ENCODE data around the gene CFAP251. TPM values are rescaled to one million over a fixed set of nuclear protein-coding genes. Genes with fewer than 3 reads are reported as not detected.

CFAP251 gene
- total and polyA plus RNA-seq, 2 of the 8 experiments (the other 6 are each of a cell fraction or from before 2014, with no cell fraction given): 1.8 to 2.9 TPM

- Histone ChIP-seq H3K36me3 (ENCODE audit: control insufficient read depth in 2 of 4, insufficient read depth in 4 of 4, low read length in 3 of 4) (peaks cover 6 to 32% (median 20%) of the 10 kb centered on the region in 4 experiments), H3K4me1 (replicated peaks in 1 of 4; ENCODE audit: control insufficient read depth in 3 of 4, insufficient read depth in 4 of 4, low read length in 3 of 4) (no peaks in the 10 kb centered on the region)
- CTCF ChIA-PET (ENCODE audit: partially characterized antibody): interaction anchor here (1.1 to 3.3 kb wide), 5 partner anchors 11 to 148 kb away, joined by 3 to 18 read pairs (median 5); no protein-coding TSS in a partner anchor
- TF ChIP-seq CHD1 (IDR thresholded peaks at IDR 0.05; ENCODE audit: low read depth, low read length): no peak
- no peak for TF ChIP-seq HDAC6 (IDR thresholded peaks at IDR 0.05; ENCODE audit: low read depth, low read length)
- TF ChIP-seq SAP30 (IDR thresholded peaks at IDR 0.05; ENCODE audit: insufficient read depth, insufficient replicate concordance, low read length): no peak
- TF ChIP-seq GTF2F1 (IDR thresholded peaks at IDR 0.05; ENCODE audit: borderline replicate concordance, low read depth, low read length): no peak
- no peak for TF ChIP-seq BRCA1 (IDR thresholded peaks at IDR 0.05; ENCODE audit: low read depth, low read length)
- TF ChIP-seq TEAD4 (IDR thresholded peaks at IDR 0.05; ENCODE audit: low read depth, low read length): no peak
- no peak for TF ChIP-seq CEBPB (IDR thresholded peaks at IDR 0.05; ENCODE audit: low read depth, low read length)
- no peak for TF ChIP-seq ZNF274 (IDR thresholded peaks at IDR 0.05; ENCODE audit: borderline replicate concordance, extremely low read depth, low read length)
- no peak for TF ChIP-seq BCL11A (IDR thresholded peaks at IDR 0.05; ENCODE audit: low read depth in 2 of 2, low read length in 2 of 2)
- TF ChIP-seq USF2 (IDR thresholded peaks at IDR 0.05; ENCODE audit: low read length): no peak
- TF ChIP-seq, protein P1, sequence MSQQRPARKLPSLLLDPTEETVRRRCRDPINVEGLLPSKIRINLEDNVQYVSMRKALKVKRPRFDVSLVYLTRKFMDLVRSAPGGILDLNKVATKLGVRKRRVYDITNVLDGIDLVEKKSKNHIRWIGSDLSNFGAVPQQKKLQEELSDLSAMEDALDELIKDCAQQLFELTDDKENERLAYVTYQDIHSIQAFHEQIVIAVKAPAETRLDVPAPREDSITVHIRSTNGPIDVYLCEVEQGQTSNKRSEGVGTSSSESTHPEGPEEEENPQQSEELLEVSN (IDR thresholded peaks at IDR 0.05): no peak
Observed at GRCh38 chr12:122042910-122043309, 124.5 kb downstream of the CFAP251 start.

More at GRCh38 chr12:122042910-122043309, 124.5 kb downstream of the CFAP251 start:
- no peak overlapping the region for H2BK20ac ChIP-seq (ENCODE audit: low read length)
- H3K23me2 ChIP-seq (ENCODE audit: low read depth, low read length): no peaks in the 10 kb centered on the region
- H4K91ac ChIP-seq (replicated peaks; ENCODE audit: insufficient read length, low read length): no peak overlapping the region
- H2BK120ac ChIP-seq (replicated peaks; ENCODE audit: low read depth, low read length): no peak overlapping the region
- H3K9ac ChIP-seq (replicated peaks in 1 of 4; ENCODE audit: extremely low read depth in 1 of 4, low read depth in 3 of 4, low read length in 3 of 4): no peak overlapping the region
- H3K79me2 ChIP-seq (ENCODE audit: control insufficient read depth in 1 of 2, insufficient read depth in 2 of 2, low read length in 2 of 2): no peaks in the 10 kb centered on the region
- no peak overlapping the region for H4K5ac ChIP-seq (ENCODE audit: insufficient read length, low read depth, low read length)
- 90% methylated on average over 11 of the region's 11 CpGs; no CpG with 5 or more reads in 1 of the 2 experiments for WGBS, 2 experiments (ENCODE audit: extremely low coverage in 1 of 2, insufficient coverage in 1 of 2, insufficient read length in 1 of 2, insufficient replicate concordance in 2 of 2, low coverage in 1 of 2, low lambda C conversion rate in 2 of 2, missing lambda C conversion rate in 1 of 2)
- no peak overlapping the region for H2BK15ac ChIP-seq (ENCODE audit: low read length)
- no peaks in the 10 kb centered on the region for H3K79me1 ChIP-seq (ENCODE audit: low read depth, low read length)
- no peak overlapping the region for H3K4me3 ChIP-seq (ENCODE audit: extremely low read depth in 1 of 4, insufficient read depth in 2 of 4, low read depth in 3 of 4, low read length in 4 of 4)
- no peak overlapping the region for H3K4me2 ChIP-seq (ENCODE audit: insufficient read depth in 1 of 2, low read depth in 2 of 2, low read length in 2 of 2)
- H3K4ac ChIP-seq (replicated peaks; ENCODE audit: insufficient read length, low read depth, low read length): no peak overlapping the region
- POLR2A ChIA-PET (ENCODE audit: partially characterized antibody): interaction anchor here (0.5 to 0.6 kb wide), 2 partner anchors 10 to 19 kb away, joined by 3 read pairs; no protein-coding TSS in a partner anchor
- H2BK12ac ChIP-seq (ENCODE audit: low read depth, low read length): no peak overlapping the region
- FAIRE-seq (no peak), DNase-seq (ENCODE audit: low read depth in 1 of 2, low spot score in 2 of 2) (no peak)
- no peak overlapping the region for H2AFZ ChIP-seq (ENCODE audit: low read length)
- no peak overlapping the region for H4K8ac ChIP-seq (ENCODE audit: extremely low read depth, insufficient read depth, low read length)
- no peak overlapping the region for H2BK5ac ChIP-seq (ENCODE audit: low read depth, low read length)
- no peak overlapping the region for H3K14ac ChIP-seq (ENCODE audit: insufficient read length)
- H3K23ac ChIP-seq (ENCODE audit: insufficient read length): no peak overlapping the region
- no peak overlapping the region for H2AK5ac ChIP-seq (ENCODE audit: low read depth, low read length)
- peaks cover 0 to 2% of the 10 kb centered on the region in 2 experiments for H4K20me1 ChIP-seq (replicated peaks in 1 of 2; ENCODE audit: control insufficient read depth in 1 of 2, insufficient read depth in 2 of 2, low read length in 2 of 2)
- no peak overlapping the region for H3K18ac ChIP-seq (ENCODE audit: extremely low read depth, low read length)
- no peak overlapping the region for H3K27ac ChIP-seq (ENCODE audit: low read depth, low read length)
- H3K9me3 ChIP-seq (ENCODE audit: insufficient read depth in 2 of 2, low read depth in 1 of 2, low read length in 1 of 2): peaks cover 8 to 16% of the 10 kb centered on the region in 2 experiments; a peak in 3 of 4 replicates
- H3K56ac ChIP-seq (replicated peaks; ENCODE audit: insufficient read length, low read depth, low read length): no peak overlapping the region
- no peaks in the 10 kb centered on the region for H3K27me3 ChIP-seq (replicated peaks in 1 of 4; ENCODE audit: control insufficient read depth in 3 of 4, extremely low read depth in 1 of 4, insufficient read depth in 3 of 4, low read length in 3 of 4)

All from H1 (cell line).